Urinary bladder (tissue), 4 donors: ENCODE results near the gene GPATCH1. TPM values are rescaled to one million over a fixed set of nuclear protein-coding genes. Genes with fewer than 3 reads are reported as not detected.
"Not testable (repeated sequence)": the region's sequence is repeated elsewhere in the genome, so short reads cannot be mapped to it uniquely, and the experiment has no call there.

Experiments
- DNase-seq: peaks from one replicate; pipeline ENCODE4 v3.0.0-alpha.2; 2015; ENCODE audit errors: extremely low spot score
- H3K27ac ChIP-seq: one replicate; pipeline ENCODE4 v1.5.1; 2013; ENCODE audit warnings: low read depth, mild to moderate bottlenecking, moderate library complexity
- H3K36me3 ChIP-seq: one replicate; pipeline ENCODE4 v1.6.1; 2013; ENCODE audit warnings: mild to moderate bottlenecking, moderate library complexity; ENCODE audit not compliant: insufficient read depth
- H3K4me1 ChIP-seq: one replicate; pipeline ENCODE4 v1.6.1; 2013; ENCODE audit warnings: mild to moderate bottlenecking, moderate library complexity; ENCODE audit not compliant: insufficient read depth
- H3K4me3 ChIP-seq: one replicate; pipeline ENCODE4 v1.5.1; 2013; ENCODE audit warnings: low read depth, low read length
- WGBS: extraction: QIAGEN DNeasy Blood & Tissue Kit; methylation state at CpG from one replicate; pipeline ENCODE4 v1.1.7; 2013; 5-methylcytosine and 5-hydroxymethylcytosine counted together
- polyA plus RNA-seq: library from polyadenylated mRNA; stranded (reverse); fragments of 200-250 nt; gene quantifications from one replicate; pipeline ENCODE4 v1.2.3, GENCODE V29; 2013
- total RNA-seq: library from RNA; depleted of rRNA; stranded (reverse); fragments of >200 nt; gene quantifications from one replicate; pipeline ENCODE4 v1.2.3, GENCODE V29; 2014
- donor health status: healthy with polysubstance abuse.
- donor health status: healthy.

GPATCH1 gene
- total and polyA plus RNA-seq, 2 donors, result 6.4 to 9.3 TPM

- H3K4me1 ChIP-seq, result no peaks in the 10 kb centered on the region
- H3K27ac ChIP-seq, result no peak overlapping the region
- no peak for DNase-seq
- peaks cover 2% of the 10 kb centered on the region for H3K36me3 ChIP-seq
- 13% methylated on average over 38 of the region's 38 CpGs for WGBS
- H3K4me3 ChIP-seq, result no peak overlapping the region
Observed at GRCh38 chr19:33134571-33135041, 53.6 kb downstream of the GPATCH1 start.

GRCh38 chr19:33139165-33139564 lies 58.2 kb downstream of the GPATCH1 start:
- H3K27ac ChIP-seq, result no peak overlapping the region
- no peaks in the 10 kb centered on the region for H3K4me1 ChIP-seq
- no peak for DNase-seq
- WGBS, result 49% methylated on average over 4 of the region's 4 CpGs
- H3K4me3 ChIP-seq, result no peak overlapping the region
- no peaks in the 10 kb centered on the region for H3K36me3 ChIP-seq

GRCh38 chr19:33143897-33144405 lies 63.0 kb downstream of the GPATCH1 start:
- no peaks in the 10 kb centered on the region for H3K4me1 ChIP-seq
- 30% methylated on average over 23 of the region's 23 CpGs for WGBS
- no peak overlapping the region for H3K4me3 ChIP-seq
- no peak for DNase-seq
- H3K36me3 ChIP-seq, result no peaks in the 10 kb centered on the region
- no peak overlapping the region for H3K27ac ChIP-seq

DNA sequence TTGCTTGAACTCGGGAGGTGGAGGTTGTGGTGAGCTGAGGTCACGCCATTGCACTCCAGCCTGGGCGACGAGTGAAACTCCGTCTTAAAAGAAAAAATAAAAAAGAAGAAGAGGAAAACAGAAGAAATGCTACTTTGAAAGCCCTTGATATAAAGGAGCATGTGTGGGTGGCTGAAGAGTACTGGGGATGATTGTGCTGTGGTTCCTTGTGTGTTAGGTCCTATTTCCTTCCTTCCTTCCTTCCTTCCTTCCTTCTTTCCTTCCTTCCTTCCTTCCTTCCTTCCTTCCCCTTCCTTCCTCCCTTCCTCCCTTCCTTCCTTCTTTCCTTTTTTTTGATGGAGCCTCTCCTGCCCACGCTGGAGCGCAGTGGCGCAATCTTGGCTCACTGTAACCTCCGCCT lies 65.2 kb downstream of the GPATCH1 start:
- DNase-seq, result no peak
- H3K27ac ChIP-seq, result no peak overlapping the region
- 86% methylated on average over 9 of the region's 9 CpGs for WGBS
- H3K4me1 ChIP-seq, result no peaks in the 10 kb centered on the region
- no peak overlapping the region for H3K4me3 ChIP-seq
- H3K36me3 ChIP-seq, result no peaks in the 10 kb centered on the region

- H3K4me1 ChIP-seq, result no peaks in the 10 kb centered on the region
- no peak for DNase-seq
- WGBS, result 82% methylated on average over 6 of the region's 6 CpGs
Observed at GRCh38 chr19:33147538-33147937, 66.6 kb downstream of the GPATCH1 start.

DNA sequence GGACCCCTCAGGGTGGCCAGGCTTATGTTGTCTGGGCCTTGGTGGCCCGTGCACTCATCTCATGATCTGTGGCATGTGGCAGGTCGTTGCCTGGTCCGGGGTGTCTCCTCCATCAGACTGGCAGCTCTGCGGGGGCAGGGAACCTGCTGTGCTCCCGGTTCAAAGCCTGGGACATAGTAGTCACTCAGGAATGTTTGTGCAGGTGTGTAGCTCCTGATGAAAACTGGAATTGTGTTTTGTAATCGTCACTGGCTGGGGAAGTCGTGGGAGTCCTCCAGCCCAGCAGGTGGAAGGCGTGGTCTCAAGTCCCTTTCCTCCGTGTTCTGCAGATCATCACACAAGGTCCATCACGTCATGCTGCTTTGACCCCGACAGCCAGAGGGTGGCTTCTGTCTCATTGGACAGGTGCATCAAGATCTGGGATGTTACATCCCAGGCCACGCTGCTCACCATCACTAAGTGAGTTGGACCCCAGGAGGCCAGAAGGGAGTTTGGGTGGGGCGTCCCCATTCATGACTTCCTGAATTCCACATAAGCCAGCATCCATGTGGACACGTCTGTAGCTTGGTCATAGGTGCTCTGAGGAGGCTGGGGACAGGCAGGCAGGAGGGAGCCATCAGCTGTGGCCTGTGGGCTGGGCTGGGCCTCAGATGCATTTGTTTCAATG lies 70.0 kb downstream of the GPATCH1 start:
- DNase-seq, result no peak
- 75% methylated on average over 14 of the region's 14 CpGs for WGBS
- H3K27ac ChIP-seq, result no peak overlapping the region
- no peak overlapping the region for H3K4me3 ChIP-seq
- no peaks in the 10 kb centered on the region for H3K36me3 ChIP-seq
- no peaks in the 10 kb centered on the region for H3K4me1 ChIP-seq

More at GRCh38 chr19:33147538-33147937, 66.6 kb downstream of the GPATCH1 start:
- no peak overlapping the region for H3K4me3 ChIP-seq
- no peaks in the 10 kb centered on the region for H3K36me3 ChIP-seq
- no peak overlapping the region for H3K27ac ChIP-seq

- 76% methylated on average over 2 of the region's 2 CpGs for WGBS
- no peaks in the 10 kb centered on the region for H3K36me3 ChIP-seq
- H3K27ac ChIP-seq, result no peak overlapping the region
- no peaks in the 10 kb centered on the region for H3K4me1 ChIP-seq
- no peak for DNase-seq
- no peak overlapping the region for H3K4me3 ChIP-seq
Observed at GRCh38 chr19:33152176-33152575, 71.2 kb downstream of the GPATCH1 start.

GRCh38 chr19:33152625-33153024 lies 71.6 kb downstream of the GPATCH1 start:
- not testable (repeated sequence) for H3K27ac ChIP-seq, H3K36me3 ChIP-seq, H3K4me1 ChIP-seq, H3K4me3 ChIP-seq, DNase-seq
- WGBS, result 78% methylated on average over 4 of the region's 4 CpGs

DNA sequence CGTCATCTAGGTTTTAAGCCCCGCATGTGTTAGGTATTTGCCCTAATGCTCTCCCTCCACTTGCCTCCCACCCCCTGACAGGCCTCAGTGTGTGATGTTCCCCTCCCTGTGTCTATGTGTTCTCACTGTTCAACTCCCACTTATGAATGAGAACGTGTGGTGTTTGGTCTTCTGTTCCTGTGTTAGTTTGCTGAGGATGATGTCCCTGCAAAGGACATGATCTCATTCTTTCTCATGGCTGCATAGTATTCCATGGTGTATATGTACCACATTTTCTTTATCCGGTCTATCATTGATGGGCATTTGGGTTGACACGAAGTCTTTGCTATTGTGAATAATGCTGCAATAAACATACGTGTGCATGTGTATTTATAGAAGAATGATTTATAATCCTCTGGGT lies 73.3 kb downstream of the GPATCH1 start:
- WGBS, result 79% methylated on average over 6 of the region's 6 CpGs
- H3K27ac ChIP-seq, DNase-seq: not testable (repeated sequence)

GRCh38 chr19:33156334-33156733 lies 75.4 kb downstream of the GPATCH1 start:
- 70% methylated on average over 5 of the region's 5 CpGs for WGBS

More for the DNA sequence above, 73.3 kb downstream of the GPATCH1 start:
- H3K36me3 ChIP-seq, H3K4me1 ChIP-seq, H3K4me3 ChIP-seq: not testable (repeated sequence)

GRCh38 chr19:33157906-33158305 lies 76.9 kb downstream of the GPATCH1 start:
- no peak for DNase-seq
- H3K4me1 ChIP-seq, result no peaks in the 10 kb centered on the region
- no peak overlapping the region for H3K4me3 ChIP-seq
- H3K36me3 ChIP-seq, result no peaks in the 10 kb centered on the region
- WGBS, result 80% methylated on average over 3 of the region's 3 CpGs
- no peak overlapping the region for H3K27ac ChIP-seq

More at GRCh38 chr19:33156334-33156733, 75.4 kb downstream of the GPATCH1 start:
- H3K4me3 ChIP-seq, result no peak overlapping the region
- no peak for DNase-seq
- H3K36me3 ChIP-seq, result no peaks in the 10 kb centered on the region
- no peak overlapping the region for H3K27ac ChIP-seq
- no peaks in the 10 kb centered on the region for H3K4me1 ChIP-seq

- Histone ChIP-seq H3K36me3 (no peaks in the 10 kb centered on the region), H3K27ac (no peak overlapping the region), H3K4me3 (no peak overlapping the region), H3K4me1 (no peaks in the 10 kb centered on the region)
- 94% methylated on average over 6 of the region's 6 CpGs for WGBS
- no peak for DNase-seq
Observed at GRCh38 chr19:33158365-33158764, 77.4 kb downstream of the GPATCH1 start.

GRCh38 chr19:33159149-33159548 lies 78.2 kb downstream of the GPATCH1 start:
- no peaks in the 10 kb centered on the region for H3K36me3 ChIP-seq
- no peak overlapping the region for H3K4me3 ChIP-seq
- H3K27ac ChIP-seq, result no peak overlapping the region
- no peaks in the 10 kb centered on the region for H3K4me1 ChIP-seq
- no peak for DNase-seq
- 97% methylated on average over 4 of the region's 4 CpGs for WGBS

DNA sequence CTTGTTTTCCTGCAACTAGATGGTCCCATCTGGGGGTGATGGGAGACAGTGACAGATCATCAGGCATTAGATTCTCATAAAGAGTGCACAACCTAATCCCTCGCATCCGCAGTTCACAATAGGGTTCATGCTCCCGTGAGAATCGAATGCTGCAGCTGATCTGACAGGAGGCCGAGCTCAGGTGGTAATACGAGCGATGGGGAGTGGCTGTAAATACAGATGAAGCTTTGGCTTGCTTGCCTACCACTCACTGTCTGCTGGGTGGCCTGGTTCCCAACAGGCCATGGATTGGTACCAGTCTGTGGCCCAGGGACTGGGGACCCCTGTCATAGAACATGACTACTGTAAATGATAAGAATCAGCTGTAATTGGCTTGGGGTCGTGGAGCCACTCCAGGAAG lies 78.9 kb downstream of the GPATCH1 start:
- WGBS, result 91% methylated on average over 8 of the region's 8 CpGs
- H3K27ac ChIP-seq, result no peak overlapping the region

More for the DNA sequence above, 78.9 kb downstream of the GPATCH1 start:
- no peak for DNase-seq
- Histone ChIP-seq H3K36me3 (no peaks in the 10 kb centered on the region), H3K4me1 (no peaks in the 10 kb centered on the region), H3K4me3 (no peak overlapping the region)
